ENCODE results near the gene TAS2R46.
"Not testable (repeated sequence)": the region's sequence is repeated elsewhere in the genome, so short reads cannot be mapped to it uniquely, and the experiment has no call there.

The TAS2R46 gene

DNA sequence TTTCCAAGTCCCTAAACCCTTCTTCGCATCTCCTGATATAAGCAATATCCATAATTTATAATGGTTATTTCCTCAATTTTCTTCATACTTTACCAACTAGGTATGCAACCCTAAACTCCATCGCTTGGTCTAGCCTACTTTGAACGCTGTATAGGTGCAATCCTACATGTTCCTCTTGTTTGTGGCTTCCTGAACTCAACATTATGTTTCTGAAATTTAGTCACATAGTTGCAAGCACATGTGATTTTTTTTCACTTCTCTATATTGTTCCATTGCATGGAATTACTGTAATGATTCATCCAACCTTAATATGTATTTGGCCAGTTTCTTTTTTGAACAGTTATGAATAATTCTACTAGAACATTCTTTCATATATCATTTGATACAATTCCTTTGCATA is 28.1 kb downstream of the TAS2R46 start:
- not testable (repeated sequence) for H3K27me3 ChIP-seq (ENCODE audit: control insufficient read depth in 1 of 2, insufficient read depth in 2 of 2, low read length in 2 of 2); H3K36me3 ChIP-seq (ENCODE audit: insufficient read depth, low read length); H3K4me1 ChIP-seq (ENCODE audit: insufficient read depth, low read length); H3K9ac ChIP-seq (ENCODE audit: low read length); H3K9me3 ChIP-seq (ENCODE audit: low read length); H3K27ac ChIP-seq (ENCODE audit: low read depth, low read length); H3K4me3 ChIP-seq (ENCODE audit: low read depth in 1 of 2, low read length in 2 of 2)

DNA sequence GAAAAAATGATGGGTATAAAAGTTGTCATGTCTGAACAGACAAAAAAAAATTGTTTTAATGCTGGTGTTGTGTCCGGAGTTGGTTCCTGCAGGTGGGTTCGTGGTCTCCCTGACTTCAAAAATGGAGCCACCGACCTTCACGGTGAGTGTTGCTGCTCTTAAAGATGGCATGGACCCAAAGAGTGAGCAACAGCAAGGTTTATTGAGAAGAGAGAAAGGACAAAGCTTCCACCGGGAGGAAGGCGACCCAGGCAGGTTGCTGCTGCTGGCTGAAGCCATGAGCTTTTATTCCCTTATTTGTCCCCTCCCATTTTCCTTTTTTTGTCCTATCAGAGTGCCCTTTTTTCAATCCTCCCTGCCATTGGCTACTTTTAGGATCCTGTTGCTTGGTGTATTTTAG is 30.8 kb downstream of the TAS2R46 start, which contains the start of gene TAS2R31:
Gene TAS2R31, minus strand, starts transcription at position 101 of the 400 bp plus-strand sequence. Its CDS starts 72 bp downstream, at position 29.
- no peak within 1 kb of the TSS for H3K27ac ChIP-seq (ENCODE audit: low read depth, low read length)

GRCh38 chr12:11026118-11026517 is 36.0 kb downstream of the TAS2R46 start:
- Histone ChIP-seq H3K4me3 (ENCODE audit: low read depth in 1 of 2, low read length in 2 of 2) (no peak overlapping the region), H3K27ac (ENCODE audit: low read depth, low read length) (no peak overlapping the region), H3K4me1 (ENCODE audit: insufficient read depth, low read length) (no peaks in the 10 kb centered on the region), H3K9ac (ENCODE audit: low read length) (no peak overlapping the region), H3K36me3 (ENCODE audit: insufficient read depth, low read length) (no peaks in the 10 kb centered on the region), H3K27me3 (ENCODE audit: control insufficient read depth in 1 of 2, insufficient read depth in 2 of 2, low read length in 2 of 2) (no peaks in the 10 kb centered on the region), H3K9me3 (ENCODE audit: low read length) (no peaks in the 10 kb centered on the region)

More for the DNA sequence above, 30.8 kb downstream of the TAS2R46 start, which contains the start of gene TAS2R31:
- H3K9ac ChIP-seq (ENCODE audit: low read length): no peak within 1 kb of the TSS
- H3K9me3 ChIP-seq (ENCODE audit: low read length): no peaks in the 10 kb centered on the region
- no peaks in the 10 kb centered on the region for H3K4me1 ChIP-seq (ENCODE audit: insufficient read depth, low read length)
- no peak within 1 kb of the TSS for H3K4me3 ChIP-seq (ENCODE audit: low read depth in 1 of 2, low read length in 2 of 2)
- no peaks in the 10 kb centered on the region for H3K36me3 ChIP-seq (ENCODE audit: insufficient read depth, low read length)
- no peaks in the 10 kb centered on the region for H3K27me3 ChIP-seq (ENCODE audit: control insufficient read depth in 1 of 2, insufficient read depth in 2 of 2, low read length in 2 of 2)

DNA sequence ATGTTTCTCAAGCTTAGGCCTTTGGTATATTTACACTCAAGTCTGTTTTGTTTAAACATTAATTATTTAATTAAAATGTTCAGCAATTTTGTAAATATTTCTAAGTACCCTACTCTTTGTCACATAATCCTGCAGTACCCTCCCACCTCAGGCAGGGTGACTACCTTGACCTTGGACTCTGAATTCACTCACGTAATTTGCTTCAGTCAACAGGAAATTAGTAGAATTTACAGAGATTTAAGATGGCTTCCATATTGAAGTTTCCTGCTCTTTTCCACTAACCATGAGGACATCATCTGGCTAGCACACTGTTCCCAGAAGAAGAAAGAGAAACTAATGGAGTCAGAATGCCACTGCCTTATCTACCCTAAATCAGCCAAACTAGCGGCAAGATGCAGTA is 38.7 kb downstream of the TAS2R46 start:
- no peaks in the 10 kb centered on the region for H3K27me3 ChIP-seq (ENCODE audit: control insufficient read depth in 1 of 2, insufficient read depth in 2 of 2, low read length in 2 of 2)
- H3K27ac ChIP-seq (ENCODE audit: low read depth, low read length): no peak overlapping the region
- H3K9me3 ChIP-seq (ENCODE audit: low read length): no peaks in the 10 kb centered on the region

GRCh38 chr12:11022520-11022919 is 39.6 kb downstream of the TAS2R46 start, which contains the start of gene TAS2R19:
Gene TAS2R19 (minus strand): TSS chr12:11022620. CDS start chr12:11022571, 49 bp downstream.
- H3K27ac ChIP-seq (ENCODE audit: low read depth, low read length): no peak within 1 kb of the TSS
- no peak within 1 kb of the TSS for H3K4me3 ChIP-seq (ENCODE audit: low read depth in 1 of 2, low read length in 2 of 2)
- H3K4me1 ChIP-seq (ENCODE audit: insufficient read depth, low read length): no peaks in the 10 kb centered on the region
- H3K36me3 ChIP-seq (ENCODE audit: insufficient read depth, low read length): no peaks in the 10 kb centered on the region
- H3K27me3 ChIP-seq (ENCODE audit: control insufficient read depth in 1 of 2, insufficient read depth in 2 of 2, low read length in 2 of 2): no peaks in the 10 kb centered on the region
- H3K9ac ChIP-seq (ENCODE audit: low read length): no peak within 1 kb of the TSS
- no peaks in the 10 kb centered on the region for H3K9me3 ChIP-seq (ENCODE audit: low read length)

More for the DNA sequence above, 38.7 kb downstream of the TAS2R46 start:
- Histone ChIP-seq H3K4me1 (ENCODE audit: insufficient read depth, low read length) (no peaks in the 10 kb centered on the region), H3K9ac (ENCODE audit: low read length) (no peak overlapping the region), H3K4me3 (ENCODE audit: low read depth in 1 of 2, low read length in 2 of 2) (no peak overlapping the region), H3K36me3 (ENCODE audit: insufficient read depth, low read length) (no peaks in the 10 kb centered on the region)

DNA sequence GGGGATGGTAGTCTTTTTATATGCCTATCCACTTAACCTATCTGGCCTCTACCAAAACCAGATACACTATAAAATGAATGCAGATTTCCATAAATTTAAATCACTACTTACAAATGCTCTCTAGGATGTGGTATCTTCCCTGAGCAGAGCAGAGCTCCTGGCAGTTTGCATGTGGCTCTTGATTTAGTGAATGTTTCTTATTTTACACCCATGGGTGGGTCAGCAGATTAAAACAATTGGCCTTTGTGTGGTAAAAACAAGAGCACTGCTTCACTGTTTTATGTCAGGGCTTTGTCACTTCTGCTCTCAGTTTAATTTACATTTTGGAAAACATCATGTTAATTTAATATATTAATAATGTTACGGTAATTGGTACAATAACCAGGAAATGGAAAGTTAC is 45.2 kb downstream of the TAS2R46 start:
- H3K9me3 ChIP-seq (ENCODE audit: low read length): no peaks in the 10 kb centered on the region
- no peaks in the 10 kb centered on the region for H3K36me3 ChIP-seq (ENCODE audit: insufficient read depth, low read length)
- no peaks in the 10 kb centered on the region for H3K27me3 ChIP-seq (ENCODE audit: control insufficient read depth in 1 of 2, insufficient read depth in 2 of 2, low read length in 2 of 2)
- no peaks in the 10 kb centered on the region for H3K4me1 ChIP-seq (ENCODE audit: insufficient read depth, low read length)
- H3K27ac ChIP-seq (ENCODE audit: low read depth, low read length): no peak overlapping the region
- H3K4me3 ChIP-seq (ENCODE audit: low read depth in 1 of 2, low read length in 2 of 2): no peak overlapping the region
- no peak overlapping the region for H3K9ac ChIP-seq (ENCODE audit: low read length)

- Histone ChIP-seq H3K9ac (ENCODE audit: low read length) (no peak overlapping the region), H3K27ac (ENCODE audit: low read depth, low read length) (no peak overlapping the region), H3K4me1 (ENCODE audit: insufficient read depth, low read length) (no peaks in the 10 kb centered on the region), H3K27me3 (ENCODE audit: control insufficient read depth in 1 of 2, insufficient read depth in 2 of 2, low read length in 2 of 2) (no peaks in the 10 kb centered on the region), H3K4me3 (ENCODE audit: low read depth in 1 of 2, low read length in 2 of 2) (no peak overlapping the region), H3K36me3 (ENCODE audit: insufficient read depth, low read length) (no peaks in the 10 kb centered on the region), H3K9me3 (ENCODE audit: low read length) (no peaks in the 10 kb centered on the region)
These were observed 46.2 kb downstream of the TAS2R46 start for GRCh38 chr12:11015775-11016430.

DNA sequence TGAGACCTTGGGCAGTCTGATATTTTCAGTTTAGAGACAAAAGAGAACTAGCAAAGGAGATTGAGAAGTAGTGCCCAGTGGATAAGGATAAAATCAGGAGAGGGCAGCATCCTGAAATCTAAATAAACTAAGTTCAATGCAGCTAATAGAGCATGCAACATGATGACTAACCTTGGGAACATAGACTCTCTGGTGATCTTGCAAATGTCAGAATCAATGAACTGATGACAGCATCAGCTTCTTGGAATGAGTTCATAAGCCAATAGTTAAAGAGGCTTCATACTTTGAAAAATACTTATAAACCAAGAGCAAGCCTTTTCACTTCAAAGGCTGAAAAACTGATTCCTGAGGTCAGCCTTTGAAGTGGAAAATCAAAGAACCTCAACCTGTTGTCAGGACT is 47.9 kb downstream of the TAS2R46 start:
- Histone ChIP-seq H3K27me3 (ENCODE audit: control insufficient read depth in 1 of 2, insufficient read depth in 2 of 2, low read length in 2 of 2) (no peaks in the 10 kb centered on the region), H3K27ac (ENCODE audit: low read depth, low read length) (no peak overlapping the region), H3K4me1 (ENCODE audit: insufficient read depth, low read length) (no peaks in the 10 kb centered on the region), H3K9me3 (ENCODE audit: low read length) (no peaks in the 10 kb centered on the region), H3K9ac (ENCODE audit: low read length) (no peak overlapping the region), H3K36me3 (ENCODE audit: insufficient read depth, low read length) (no peaks in the 10 kb centered on the region), H3K4me3 (ENCODE audit: low read depth in 1 of 2, low read length in 2 of 2) (no peak overlapping the region)
